ENCODE data around the gene BRD4. TPM values are rescaled to one million over a fixed set of nuclear protein-coding genes. Genes with fewer than 3 reads are reported as not detected.

The BRD4 gene
- polyA plus RNA-seq, 3 donors: 3.7 to 19.2 (median 4.2) TPM

- H3K36me3 Mint-ChIP-seq: peaks cover 3 to 5% of the 10 kb centered on the region in 2 donors
- peaks cover 29 to 41% (median 35%) of the 10 kb centered on the region in 3 donors for H3K27me3 Mint-ChIP-seq (ENCODE audit: low read depth in 3 of 3)
- no peak overlapping the region for H3K27ac ChIP-seq (ENCODE audit: low read depth in 1 of 2, low read length in 2 of 2)
- peaks cover 8% of the 10 kb centered on the region for H3K4me1 Mint-ChIP-seq
- H3K9me3 Mint-ChIP-seq: peaks cover 0 to 7% (median 3%) of the 10 kb centered on the region in 7 donors
- H3K4me3 Mint-ChIP-seq: no peak overlapping the region
- H3K36me3 ChIP-seq (replicated peaks in 1 of 2; ENCODE audit: control insufficient read depth in 1 of 2, insufficient read depth in 2 of 2, low read length in 2 of 2): no peaks in the 10 kb centered on the region
- H3K27ac Mint-ChIP-seq: peak overlapping the region in 1 of 7 donors; percentile 46
- no peak overlapping the region for H3K4me3 ChIP-seq (replicated peaks in 1 of 3; ENCODE audit: low read depth in 2 of 3, low read length in 3 of 3)
- H3K27me3 ChIP-seq (ENCODE audit: control insufficient read depth in 2 of 2, insufficient read depth in 2 of 2, low read length in 2 of 2): peaks cover 13 to 25% of the 10 kb centered on the region in 2 donors
- no peak for TF ChIP-seq CTCF (IDR thresholded peaks at IDR 0.05)
- no peaks in the 10 kb centered on the region for H3K79me2 ChIP-seq (ENCODE audit: insufficient read depth, low read length)
- H3K9ac ChIP-seq (ENCODE audit: insufficient read depth, low read length, poor library complexity, severe bottlenecking): no peak overlapping the region
- intact Hi-C loops (cut with micrococcal nuclease): no loop called here
- H4K20me1 ChIP-seq (ENCODE audit: insufficient read depth, low read length): no peaks in the 10 kb centered on the region
- 99% methylated on average over 18 of the region's 18 CpGs for WGBS (ENCODE audit: insufficient coverage)
- no peak for DNase-seq
- no peaks in the 10 kb centered on the region for H3K9me3 ChIP-seq (replicated peaks in 1 of 2; ENCODE audit: control insufficient read depth in 1 of 2, insufficient read depth in 1 of 2, low read length in 2 of 2)
- H3K4me1 ChIP-seq (ENCODE audit: control insufficient read depth in 1 of 2, insufficient read depth in 2 of 2, low read length in 2 of 2): peaks cover 6 to 13% of the 10 kb centered on the region in 2 donors
- H2AFZ ChIP-seq (ENCODE audit: insufficient read depth, low read depth, low read length, poor library complexity, severe bottlenecking): no peak overlapping the region
- H3K4me2 ChIP-seq (replicated peaks; ENCODE audit: extremely low read depth, low read length, poor library complexity, severe bottlenecking): no peak overlapping the region
Observed at GRCh38 chr19:15191514-15191913, 140.8 kb downstream of the BRD4 start.

DNA sequence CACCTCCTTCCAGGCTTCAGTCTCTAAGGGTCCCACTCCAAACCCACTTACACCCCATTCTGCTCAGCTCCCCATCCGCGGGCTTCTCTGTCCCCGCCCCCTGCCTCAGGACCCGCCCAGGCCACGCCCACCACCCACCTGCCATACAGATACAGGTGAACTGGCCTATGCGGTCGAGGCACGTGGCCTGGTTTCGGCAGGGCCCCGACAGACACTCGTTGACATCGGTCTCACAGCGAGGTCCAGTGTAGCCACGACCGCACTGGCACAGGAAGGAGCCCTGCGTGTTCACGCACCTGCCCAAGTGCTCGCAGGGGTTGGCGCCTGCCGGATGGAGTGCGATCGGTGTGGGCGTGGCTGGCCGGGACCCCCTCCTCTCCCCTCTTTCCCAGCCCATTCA lies 143.5 kb downstream of the BRD4 start:
- no peak overlapping the region for H3K4me3 Mint-ChIP-seq
- H3K36me3 ChIP-seq (replicated peaks in 1 of 2; ENCODE audit: control insufficient read depth in 1 of 2, insufficient read depth in 2 of 2, low read length in 2 of 2): no peaks in the 10 kb centered on the region
- peaks cover 11 to 27% (median 13%) of the 10 kb centered on the region in 3 donors for H3K27me3 Mint-ChIP-seq (ENCODE audit: low read depth in 3 of 3)
- no peak overlapping the region for H3K9ac ChIP-seq (ENCODE audit: insufficient read depth, low read length, poor library complexity, severe bottlenecking)
- H3K9me3 Mint-ChIP-seq: peaks cover 0 to 4% (median 0%) of the 10 kb centered on the region in 7 donors
- intact Hi-C loops (cut with micrococcal nuclease): no loop called here
- no peak overlapping the region for H3K4me3 ChIP-seq (replicated peaks in 1 of 3; ENCODE audit: low read depth in 2 of 3, low read length in 3 of 3)
- no peak overlapping the region for H3K27ac Mint-ChIP-seq
- WGBS (ENCODE audit: insufficient coverage): 87% methylated on average over 17 of the region's 24 CpGs
- H3K4me1 ChIP-seq (ENCODE audit: control insufficient read depth in 1 of 2, insufficient read depth in 2 of 2, low read length in 2 of 2): no peaks in the 10 kb centered on the region
- no peak overlapping the region for H3K4me2 ChIP-seq (replicated peaks; ENCODE audit: extremely low read depth, low read length, poor library complexity, severe bottlenecking)
- no peaks in the 10 kb centered on the region for H3K4me1 Mint-ChIP-seq
- peaks cover 0 to under 1% of the 10 kb centered on the region in 2 donors for H3K27me3 ChIP-seq (ENCODE audit: control insufficient read depth in 2 of 2, insufficient read depth in 2 of 2, low read length in 2 of 2)
- no peaks in the 10 kb centered on the region for H4K20me1 ChIP-seq (ENCODE audit: insufficient read depth, low read length)
- H3K27ac ChIP-seq (ENCODE audit: low read depth in 1 of 2, low read length in 2 of 2): no peak overlapping the region
- no peaks in the 10 kb centered on the region for H3K79me2 ChIP-seq (ENCODE audit: insufficient read depth, low read length)
- H3K9me3 ChIP-seq (replicated peaks in 1 of 2; ENCODE audit: control insufficient read depth in 1 of 2, insufficient read depth in 1 of 2, low read length in 2 of 2): no peaks in the 10 kb centered on the region
- DNase-seq: no peak
- no peaks in the 10 kb centered on the region for H3K36me3 Mint-ChIP-seq
- no peak for TF ChIP-seq CTCF (IDR thresholded peaks at IDR 0.05)
- no peak overlapping the region for H2AFZ ChIP-seq (ENCODE audit: insufficient read depth, low read depth, low read length, poor library complexity, severe bottlenecking)
